8988T (cell line): Measurements from ENCODE around the gene PFKFB2.

Experiments
- DNase-seq: peaks from one replicate; pipeline ENCODE4 v3.0.0; 2011

The PFKFB2 gene

GRCh38 chr1:207093944-207094343, 40.9 kb downstream of the PFKFB2 start:
- DNase-seq = no peak

GRCh38 chr1:207097871-207098324, 44.8 kb downstream of the PFKFB2 start:
- DNase-seq = no peak

- no peak for DNase-seq
Measured at GRCh38 chr1:207101720-207102119, 48.6 kb downstream of the PFKFB2 start.

GRCh38 chr1:207102146-207102545, 49.1 kb downstream of the PFKFB2 start:
- no peak for DNase-seq

GRCh38 chr1:207102659-207103058, 49.6 kb downstream of the PFKFB2 start:
- DNase-seq = no peak

GRCh38 chr1:207103892-207104373, 50.9 kb downstream of the PFKFB2 start, which contains the start of gene C4BPA:
C4BPA (plus strand) TSS chr1:207104233; CDS start chr1:207113026, 8,793 bp downstream.
- no peak for DNase-seq

- DNase-seq = no peak
Measured at GRCh38 chr1:207109004-207109403, 55.9 kb downstream of the PFKFB2 start.

GRCh38 chr1:207112616-207113296, 59.7 kb downstream of the PFKFB2 start:
- no peak for DNase-seq

GRCh38 chr1:207115269-207115668, 62.2 kb downstream of the PFKFB2 start:
- no peak for DNase-seq

- no peak for DNase-seq
Measured at GRCh38 chr1:207124389-207124788, 71.3 kb downstream of the PFKFB2 start.

- DNase-seq = no peak
Measured at GRCh38 chr1:207128336-207128921, 75.4 kb downstream of the PFKFB2 start.

- DNase-seq = no peak
Measured at GRCh38 chr1:207129053-207129452, 76.0 kb downstream of the PFKFB2 start.
